BLaER1 (cell line): Measurements from ENCODE around the gene AP3S2.
"Not testable (repeated sequence)": the region's sequence is repeated elsewhere in the genome, so short reads cannot be mapped to it uniquely, and the experiment has no call there.

Experiments used
- H3K27ac ChIP-seq: shearing (Covaris generic); formaldehyde crosslinking; 2 replicates; pipeline ENCODE4 v1.8.1; 2022
- H3K27me3 ChIP-seq: shearing (Covaris generic); formaldehyde crosslinking; 2 replicates; pipeline ENCODE4 v1.8.1; 2022
- H3K36me3 ChIP-seq: shearing (Covaris generic); formaldehyde crosslinking; 2 replicates; pipeline ENCODE4 v1.8.1; 2022
- H3K4me1 ChIP-seq: shearing (Covaris generic); formaldehyde crosslinking; 2 replicates; pipeline ENCODE4 v1.8.1; 2022
- H3K4me2 ChIP-seq: shearing (Covaris generic); formaldehyde crosslinking; 2 replicates; pipeline ENCODE4 v1.8.1; 2022
- H3K4me3 ChIP-seq: shearing (Covaris generic); formaldehyde crosslinking; 2 replicates; pipeline ENCODE4 v1.8.1; 2022
- H3K9ac ChIP-seq: shearing (Covaris generic); formaldehyde crosslinking; 2 replicates; pipeline ENCODE4 v1.8.1; 2022
- H3K9me3 ChIP-seq: shearing (Covaris generic); formaldehyde crosslinking; 2 replicates; pipeline ENCODE4 v1.8.1; 2022
- H4K20me1 ChIP-seq: shearing (Covaris generic); formaldehyde crosslinking; 2 replicates; pipeline ENCODE4 v1.8.1; 2022
- Cebpa-rat ChIP-seq: shearing (Covaris generic); IDR thresholded peaks from 2 replicates; pipeline ENCODE4 v1.8.1; 2022

The AP3S2 gene

GRCh38 chr15:89837134-89837829 is 56.5 kb downstream of the AP3S2 start:
- H3K9ac ChIP-seq, result no peak overlapping the region
- no peak overlapping the region for H3K27ac ChIP-seq
- H3K9me3 ChIP-seq, result no peaks in the 10 kb centered on the region
- H3K4me1 ChIP-seq, result peaks cover 28% of the 10 kb centered on the region
- peak overlapping the region; percentile 70 for H3K4me2 ChIP-seq
- no peak for TF ChIP-seq Cebpa-rat
- H4K20me1 ChIP-seq, result peaks cover 93% of the 10 kb centered on the region
- H3K4me3 ChIP-seq, result no peak overlapping the region
- peaks cover 48% of the 10 kb centered on the region for H3K27me3 ChIP-seq
- peaks cover 61% of the 10 kb centered on the region for H3K36me3 ChIP-seq

DNA sequence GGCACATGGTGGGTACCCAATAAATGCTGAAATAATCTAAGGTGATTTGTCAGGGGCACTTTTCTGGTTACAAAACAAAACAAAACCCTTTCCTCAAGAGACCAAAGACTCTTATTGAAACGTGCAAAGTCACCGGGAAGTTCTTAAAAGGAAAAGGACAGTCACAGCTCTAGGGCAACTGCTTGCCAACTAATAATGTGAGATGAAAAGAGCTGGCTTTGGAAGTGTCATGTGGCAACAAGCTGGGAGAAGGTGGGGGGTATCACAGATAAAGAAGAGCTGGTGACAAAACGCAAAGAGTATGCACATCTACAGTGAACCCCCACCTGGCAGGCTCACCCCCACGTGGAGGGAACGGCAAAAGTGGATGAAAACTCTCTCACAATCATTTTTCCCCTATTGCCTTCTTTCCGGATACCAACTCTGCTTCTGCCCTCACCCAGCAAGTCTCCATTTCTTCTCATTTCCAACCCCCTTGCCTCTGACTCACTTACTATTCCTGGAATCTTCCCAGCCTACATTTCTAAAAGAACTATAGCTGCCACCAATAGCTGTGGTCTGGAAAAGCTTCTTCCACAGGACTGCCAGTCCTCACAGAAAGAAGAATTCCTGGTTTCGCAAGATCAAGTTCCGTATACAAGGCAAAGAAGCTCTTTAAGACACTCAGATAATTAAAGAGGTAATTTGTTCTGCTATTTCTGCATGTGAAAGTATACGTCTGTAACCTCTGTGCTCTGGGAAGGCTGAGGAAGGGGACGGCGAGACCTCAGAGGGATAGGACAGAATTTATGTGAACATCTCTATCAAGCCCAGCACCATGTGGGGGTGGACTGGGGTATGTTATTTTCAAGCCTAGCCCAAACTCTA is 57.3 kb downstream of the AP3S2 start:
- Histone ChIP-seq H3K4me2 (peak overlapping the region; percentile 70), H3K36me3 (peaks cover 65% of the 10 kb centered on the region), H3K9me3 (no peaks in the 10 kb centered on the region), H4K20me1 (peaks cover 93% of the 10 kb centered on the region), H3K9ac (no peak overlapping the region), H3K27me3 (peaks cover 48% of the 10 kb centered on the region), H3K4me1 (peaks cover 31% of the 10 kb centered on the region), H3K4me3 (no peak overlapping the region), H3K27ac (no peak overlapping the region)
- no peak for TF ChIP-seq Cebpa-rat

DNA sequence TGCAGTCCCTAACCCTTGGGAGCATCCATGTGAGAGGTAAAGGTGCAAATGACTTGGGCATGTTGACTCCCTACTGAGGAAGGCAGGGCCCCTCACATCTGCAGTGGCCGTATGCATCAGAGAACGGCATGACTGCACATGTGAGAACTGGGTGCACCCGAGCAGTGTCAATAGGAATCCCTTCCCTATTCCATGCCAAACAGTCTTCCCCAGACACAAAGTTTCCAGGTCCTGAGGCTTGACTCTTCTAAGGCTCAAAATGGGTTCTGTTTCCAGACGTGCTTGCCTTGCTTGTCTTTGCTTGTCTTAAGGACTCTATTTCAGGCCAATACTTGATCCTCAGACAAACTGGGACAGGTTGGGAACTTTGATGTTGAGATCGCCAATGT is 58.6 kb downstream of the AP3S2 start:
- H3K4me1 ChIP-seq, result peaks cover 37% of the 10 kb centered on the region
- peaks cover 57% of the 10 kb centered on the region for H3K36me3 ChIP-seq
- H3K27ac ChIP-seq, result no peak overlapping the region
- no peak for TF ChIP-seq Cebpa-rat
- no peak overlapping the region for H3K4me2 ChIP-seq
- H3K4me3 ChIP-seq, result no peak overlapping the region
- H3K27me3 ChIP-seq, result peaks cover 48% of the 10 kb centered on the region
- no peaks in the 10 kb centered on the region for H3K9me3 ChIP-seq
- peaks cover 93% of the 10 kb centered on the region for H4K20me1 ChIP-seq
- no peak overlapping the region for H3K9ac ChIP-seq

DNA sequence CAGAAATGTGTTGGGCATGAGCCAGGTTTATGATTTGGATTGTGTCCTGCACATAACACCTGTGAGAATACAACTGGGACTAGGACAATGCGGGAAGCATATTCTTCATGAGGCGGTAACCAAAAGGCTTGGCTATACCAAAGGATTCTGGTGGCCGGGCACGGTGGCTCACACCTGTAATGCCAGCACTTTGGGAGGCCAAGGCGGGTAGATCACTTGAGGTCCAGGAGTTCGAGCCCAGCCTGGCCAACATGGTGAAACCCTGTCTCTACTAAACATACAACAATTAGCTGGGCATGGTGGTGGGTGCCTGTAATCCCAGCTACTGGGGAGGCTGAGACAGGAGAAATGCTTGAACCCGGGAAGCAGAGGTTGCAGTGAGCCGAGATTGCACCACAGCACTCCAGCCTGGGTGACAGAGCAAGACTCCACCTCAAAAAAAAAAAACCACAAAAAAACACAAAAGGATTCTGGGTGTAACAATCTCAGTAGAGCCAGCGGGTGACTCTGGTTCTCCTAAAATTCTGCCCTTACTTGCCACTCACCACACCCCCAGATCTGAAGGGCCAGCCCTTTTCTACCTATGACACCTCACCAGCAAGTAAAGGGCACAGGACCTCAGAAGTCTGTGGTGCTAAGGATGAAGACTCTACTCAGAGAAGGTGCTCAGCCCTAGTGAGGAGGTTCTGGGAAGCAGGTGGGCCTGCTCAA is 59.2 kb downstream of the AP3S2 start:
- H3K4me1 ChIP-seq, result peaks cover 37% of the 10 kb centered on the region
- not testable (repeated sequence) for H3K9me3 ChIP-seq, H3K4me3 ChIP-seq, H3K9ac ChIP-seq, H3K4me2 ChIP-seq, H3K27ac ChIP-seq
- H4K20me1 ChIP-seq, result peaks cover 92% of the 10 kb centered on the region
- H3K36me3 ChIP-seq, result peaks cover 54% of the 10 kb centered on the region
- peaks cover 43% of the 10 kb centered on the region for H3K27me3 ChIP-seq

DNA sequence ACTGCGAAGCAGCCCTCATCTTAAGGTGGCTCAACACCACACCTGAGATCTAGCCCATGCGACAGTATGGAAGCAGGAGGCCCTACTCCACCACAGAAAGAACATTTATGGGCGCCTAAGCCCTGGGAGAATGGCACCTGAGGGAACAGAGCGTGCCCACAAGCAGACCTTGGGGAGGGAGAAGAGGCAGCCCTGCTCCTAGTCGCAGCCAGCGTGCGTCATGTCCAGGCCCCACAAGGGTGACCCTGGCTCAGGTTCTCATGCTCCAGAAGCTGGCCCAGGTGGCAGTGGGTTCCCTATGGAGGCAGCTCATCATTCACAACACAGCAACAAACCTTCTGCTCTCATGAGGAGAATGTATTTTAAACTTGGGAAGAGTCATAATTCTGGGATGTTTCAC is 59.8 kb downstream of the AP3S2 start:
- H3K4me2 ChIP-seq, result no peak overlapping the region
- H3K9me3 ChIP-seq, result no peaks in the 10 kb centered on the region
- TF ChIP-seq Cebpa-rat, result no peak
- H3K36me3 ChIP-seq, result peaks cover 51% of the 10 kb centered on the region
- H4K20me1 ChIP-seq, result peaks cover 91% of the 10 kb centered on the region
- H3K9ac ChIP-seq, result no peak overlapping the region
- peaks cover 37% of the 10 kb centered on the region for H3K4me1 ChIP-seq
- H3K4me3 ChIP-seq, result no peak overlapping the region
- H3K27me3 ChIP-seq, result peaks cover 36% of the 10 kb centered on the region
- no peak overlapping the region for H3K27ac ChIP-seq

DNA sequence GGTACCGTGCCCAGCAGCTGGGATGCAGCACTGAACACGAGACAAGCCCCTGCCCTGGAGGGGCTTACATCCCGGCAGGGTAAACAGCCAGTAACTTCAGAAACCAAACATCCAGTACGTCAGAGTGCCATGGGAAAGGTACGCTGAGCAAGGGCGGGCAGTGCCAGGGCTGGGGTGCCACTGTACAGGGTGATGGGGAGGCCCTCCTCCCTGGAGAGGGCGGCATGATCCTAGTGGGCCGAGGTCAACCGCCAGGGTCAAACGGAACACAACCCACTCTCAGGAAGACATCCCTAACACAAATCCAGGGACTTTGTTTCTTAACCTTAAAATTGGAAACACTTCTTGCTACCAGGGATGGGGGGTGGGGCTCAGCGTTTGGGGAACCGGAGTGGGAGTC is 63.2 kb downstream of the AP3S2 start:
- peaks cover 37% of the 10 kb centered on the region for H3K36me3 ChIP-seq
- TF ChIP-seq Cebpa-rat, result no peak
- peaks cover 71% of the 10 kb centered on the region for H4K20me1 ChIP-seq
- H3K27ac ChIP-seq, result no peak overlapping the region
- peaks cover 13% of the 10 kb centered on the region for H3K4me1 ChIP-seq
- no peak overlapping the region for H3K4me3 ChIP-seq
- H3K27me3 ChIP-seq, result peaks cover 12% of the 10 kb centered on the region; the same call in 1 of the 2 replicates
- no peak overlapping the region for H3K9ac ChIP-seq
- no peak overlapping the region for H3K4me2 ChIP-seq
- no peaks in the 10 kb centered on the region for H3K9me3 ChIP-seq

DNA sequence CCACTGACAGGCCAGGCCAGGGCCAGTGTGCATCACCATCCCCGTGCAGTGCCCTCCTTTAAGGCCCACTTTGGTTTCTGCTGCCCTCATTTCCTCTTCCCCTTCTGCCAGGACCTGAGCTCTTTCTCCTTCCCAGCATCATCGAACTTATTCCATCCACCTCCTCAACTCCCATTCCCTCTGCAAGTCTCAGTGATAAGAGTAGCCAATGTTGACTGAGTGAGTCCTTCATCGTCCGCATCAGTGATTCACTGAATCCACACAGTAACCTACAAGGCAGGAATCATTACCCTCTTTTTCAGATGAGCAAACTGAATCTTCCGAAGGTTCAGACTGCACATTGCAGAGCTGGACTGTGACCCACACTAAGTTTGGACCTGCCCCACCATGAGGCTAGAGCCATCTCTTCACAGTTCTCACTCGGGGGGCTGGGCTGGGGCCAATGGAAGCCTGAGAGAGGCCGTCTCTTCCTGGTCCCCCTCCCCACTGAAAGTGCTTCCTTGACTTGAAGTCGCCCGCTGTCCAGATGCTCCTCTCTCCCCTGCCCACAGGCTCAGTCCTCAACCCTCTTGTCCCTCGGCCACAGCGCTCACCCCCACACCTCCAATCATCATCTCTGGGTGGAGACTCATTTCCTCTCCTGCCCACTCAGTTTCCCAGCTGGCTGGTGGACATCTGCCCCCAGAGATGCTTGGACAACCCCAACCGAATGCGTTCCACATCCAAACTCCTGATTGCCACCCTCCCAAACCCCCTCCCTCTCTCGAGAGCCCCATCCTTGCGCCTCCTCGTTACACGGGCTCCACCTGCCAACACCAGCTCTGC is 64.0 kb downstream of the AP3S2 start:
- no peak for TF ChIP-seq Cebpa-rat
- H3K4me3 ChIP-seq, result no peak overlapping the region
- no peaks in the 10 kb centered on the region for H3K9me3 ChIP-seq
- peaks cover 29% of the 10 kb centered on the region for H3K36me3 ChIP-seq
- H3K9ac ChIP-seq, result no peak overlapping the region
- H3K4me1 ChIP-seq, result peaks cover 18% of the 10 kb centered on the region
- peaks cover 63% of the 10 kb centered on the region for H4K20me1 ChIP-seq
- peaks cover 4% of the 10 kb centered on the region; the same call in 1 of the 2 replicates for H3K27me3 ChIP-seq
- no peak overlapping the region for H3K4me2 ChIP-seq
- no peak overlapping the region for H3K27ac ChIP-seq

DNA sequence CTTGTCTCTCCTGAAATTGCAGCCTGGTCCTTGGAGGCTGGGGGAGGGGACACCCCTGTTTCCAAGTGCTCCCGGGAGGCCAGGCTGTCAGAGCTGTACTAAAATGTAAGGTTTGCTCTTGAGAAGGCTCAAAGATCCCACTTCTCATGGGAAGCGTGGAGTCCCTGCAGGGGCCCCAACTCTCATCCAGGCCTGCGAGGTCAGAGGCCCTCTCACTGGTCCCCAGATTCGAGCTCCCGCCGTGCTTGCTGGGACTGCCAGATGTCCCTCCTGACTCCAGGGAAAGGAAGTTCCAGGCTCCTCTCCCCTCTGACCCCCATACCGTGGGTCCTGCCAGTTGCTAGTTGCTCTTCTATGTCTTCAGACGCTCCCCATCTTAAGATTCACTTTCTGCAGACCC is 64.6 kb downstream of the AP3S2 start:
- Histone ChIP-seq H3K27me3 (no peaks in the 10 kb centered on the region), H3K4me2 (no peak overlapping the region), H3K4me3 (no peak overlapping the region), H3K36me3 (peaks cover 22% of the 10 kb centered on the region), H3K27ac (no peak overlapping the region), H3K4me1 (peaks cover 19% of the 10 kb centered on the region), H3K9ac (no peak overlapping the region), H3K9me3 (no peaks in the 10 kb centered on the region), H4K20me1 (peaks cover 56% of the 10 kb centered on the region)
- TF ChIP-seq Cebpa-rat, result no peak

GRCh38 chr15:89828281-89829145 is 65.3 kb downstream of the AP3S2 start:
- no peak overlapping the region for H3K4me3 ChIP-seq
- H4K20me1 ChIP-seq, result peaks cover 49% of the 10 kb centered on the region
- no peak for TF ChIP-seq Cebpa-rat
- no peaks in the 10 kb centered on the region for H3K9me3 ChIP-seq
- H3K27ac ChIP-seq, result no peak overlapping the region
- no peaks in the 10 kb centered on the region for H3K27me3 ChIP-seq
- no peak overlapping the region for H3K9ac ChIP-seq
- peaks cover 26% of the 10 kb centered on the region for H3K4me1 ChIP-seq
- H3K4me2 ChIP-seq, result no peak overlapping the region
- H3K36me3 ChIP-seq, result peaks cover 15% of the 10 kb centered on the region
